HUES64 (cell line): ENCODE data around the gene RFC5.
"Not testable (repeated sequence)": the region's sequence is repeated elsewhere in the genome, so short reads cannot be mapped to it uniquely, and the experiment has no call there.

Source experiments
- H3K27ac ChIP-seq: 2 replicates; pipeline ENCODE4 v1.7.0; 2013; ENCODE audit warnings: low read depth, low read length, inconsistent platforms
- H3K27me3 ChIP-seq: 2 replicates; pipeline ENCODE4 v1.6.1; 2013; ENCODE audit warnings: mild to moderate bottlenecking, low read length; ENCODE audit not compliant: insufficient read depth
- H3K36me3 ChIP-seq: 2 replicates; pipeline ENCODE4 v1.6.1; 2013; ENCODE audit warnings: mild to moderate bottlenecking, low read length; ENCODE audit not compliant: insufficient read depth
- H3K4me1 ChIP-seq: 2 replicates; pipeline ENCODE4 v1.6.1; 2013; ENCODE audit warnings: mild to moderate bottlenecking, low read length, moderate library complexity; ENCODE audit not compliant: insufficient read depth
- H3K4me3 ChIP-seq: 2 replicates; pipeline ENCODE4 v1.5.1; 2013; ENCODE audit warnings: mild to moderate bottlenecking, low read length, moderate library complexity
- H3K9ac ChIP-seq: 2 replicates; pipeline ENCODE4 v1.6.1; 2013; ENCODE audit warnings: mild to moderate bottlenecking, low read depth, low read length
- H3K9me3 ChIP-seq: 2 replicates; pipeline ENCODE4 v1.6.1; 2013; ENCODE audit warnings: low read depth, low read length; ENCODE audit not compliant: insufficient read depth
- WGBS: fragments of 150-250, 120-280 bp; methylation state at CpG from one replicate; pipeline ENCODE4 v1.1.7; 2013; ENCODE audit warnings: missing lambda C conversion rate; 5-methylcytosine and 5-hydroxymethylcytosine counted together

Gene RFC5

GRCh38 chr12:117981267-117981666 lies 35.2 kb upstream of the RFC5 start:
- no peaks in the 10 kb centered on the region for H3K9me3 ChIP-seq
- no peaks in the 10 kb centered on the region for H3K4me1 ChIP-seq
- no peak overlapping the region for H3K4me3 ChIP-seq
- H3K9ac ChIP-seq, result no peak overlapping the region
- 86% methylated on average over 5 of the region's 5 CpGs for WGBS
- no peaks in the 10 kb centered on the region for H3K27me3 ChIP-seq
- H3K36me3 ChIP-seq, result no peaks in the 10 kb centered on the region
- H3K27ac ChIP-seq, result no peak overlapping the region

GRCh38 chr12:117985182-117985581 lies 31.3 kb upstream of the RFC5 start:
- Histone ChIP-seq H3K9me3 (no peaks in the 10 kb centered on the region), H3K4me3 (no peak overlapping the region), H3K9ac (no peak overlapping the region), H3K36me3 (no peaks in the 10 kb centered on the region), H3K27ac (no peak overlapping the region), H3K4me1 (no peaks in the 10 kb centered on the region; the same call in 1 of the 2 replicates), H3K27me3 (no peaks in the 10 kb centered on the region)
- WGBS, result 85% methylated on average over 2 of the region's 2 CpGs

GRCh38 chr12:117986705-117987469 lies 29.6 kb upstream of the RFC5 start:
- 92% methylated on average over 4 of the region's 4 CpGs for WGBS
- Histone ChIP-seq H3K9ac (no peak overlapping the region), H3K9me3 (no peaks in the 10 kb centered on the region), H3K27ac (no peak overlapping the region), H3K36me3 (no peaks in the 10 kb centered on the region), H3K4me1 (no peaks in the 10 kb centered on the region; the same call in 1 of the 2 replicates), H3K4me3 (no peak overlapping the region), H3K27me3 (no peaks in the 10 kb centered on the region)

GRCh38 chr12:117994551-117995438 lies 21.7 kb upstream of the RFC5 start:
- H3K27ac ChIP-seq, result no peak overlapping the region
- no peak overlapping the region for H3K9ac ChIP-seq
- H3K36me3 ChIP-seq, result no peaks in the 10 kb centered on the region
- WGBS, result 93% methylated on average over 3 of the region's 3 CpGs
- H3K4me3 ChIP-seq, result no peak overlapping the region
- H3K9me3 ChIP-seq, result no peaks in the 10 kb centered on the region
- H3K27me3 ChIP-seq, result no peaks in the 10 kb centered on the region
- H3K4me1 ChIP-seq, result no peaks in the 10 kb centered on the region

GRCh38 chr12:117998719-117999118 lies 17.8 kb upstream of the RFC5 start:
- H3K36me3 ChIP-seq, result no peaks in the 10 kb centered on the region
- no peak overlapping the region for H3K4me3 ChIP-seq
- H3K4me1 ChIP-seq, result no peaks in the 10 kb centered on the region
- H3K27me3 ChIP-seq, result no peaks in the 10 kb centered on the region
- H3K27ac ChIP-seq, result no peak overlapping the region
- H3K9me3 ChIP-seq, result no peaks in the 10 kb centered on the region
- 93% methylated on average over 2 of the region's 2 CpGs for WGBS
- no peak overlapping the region for H3K9ac ChIP-seq

GRCh38 chr12:117999806-118000205 lies 16.7 kb upstream of the RFC5 start:
- not testable (repeated sequence) for H3K9me3 ChIP-seq, H3K9ac ChIP-seq, H3K4me3 ChIP-seq, H3K4me1 ChIP-seq, H3K27me3 ChIP-seq, H3K27ac ChIP-seq, H3K36me3 ChIP-seq
- 83% methylated on average over 2 of the region's 2 CpGs for WGBS

GRCh38 chr12:118010903-118011302 lies 5.6 kb upstream of the RFC5 start:
- Histone ChIP-seq H3K27me3 (no peaks in the 10 kb centered on the region), H3K36me3 (no peaks in the 10 kb centered on the region), H3K9me3 (no peaks in the 10 kb centered on the region), H3K27ac (no peak overlapping the region), H3K9ac (no peak overlapping the region), H3K4me1 (peaks cover under 1% of the 10 kb centered on the region; the same call in 1 of the 2 replicates), H3K4me3 (no peak overlapping the region)
- WGBS, result 98% methylated on average over 3 of the region's 3 CpGs

GRCh38 chr12:118011377-118011776 lies 5.1 kb upstream of the RFC5 start:
- no peak overlapping the region for H3K9ac ChIP-seq
- no peak overlapping the region for H3K4me3 ChIP-seq
- no peaks in the 10 kb centered on the region for H3K36me3 ChIP-seq
- no peak overlapping the region for H3K27ac ChIP-seq
- 98% methylated on average over 3 of the region's 3 CpGs for WGBS
- H3K9me3 ChIP-seq, result no peaks in the 10 kb centered on the region
- peaks cover 4% of the 10 kb centered on the region; the same call in 1 of the 2 replicates for H3K4me1 ChIP-seq
- H3K27me3 ChIP-seq, result no peaks in the 10 kb centered on the region

- H3K4me3 ChIP-seq, result no peak overlapping the region
- H3K27ac ChIP-seq, result no peak overlapping the region
- H3K9me3 ChIP-seq, result no peaks in the 10 kb centered on the region
- peaks cover 4% of the 10 kb centered on the region; the same call in 1 of the 2 replicates for H3K4me1 ChIP-seq
- H3K9ac ChIP-seq, result no peak overlapping the region
- H3K27me3 ChIP-seq, result no peaks in the 10 kb centered on the region
- 92% methylated on average over 3 of the region's 3 CpGs for WGBS
- no peaks in the 10 kb centered on the region for H3K36me3 ChIP-seq
Measured at GRCh38 chr12:118011961-118012360, 4.5 kb upstream of the RFC5 start.

- Histone ChIP-seq H3K27ac (no peak overlapping the region), H3K27me3 (no peaks in the 10 kb centered on the region), H3K9ac (no peak overlapping the region), H3K36me3 (peaks cover 6% of the 10 kb centered on the region; the same call in 1 of the 2 replicates), H3K4me1 (peaks cover 4% of the 10 kb centered on the region; the same call in 1 of the 2 replicates), H3K4me3 (no peak overlapping the region), H3K9me3 (no peaks in the 10 kb centered on the region)
- 94% methylated on average over 3 of the region's 3 CpGs for WGBS
Measured at GRCh38 chr12:118013283-118013682, 3.2 kb upstream of the RFC5 start.

GRCh38 chr12:118015306-118015705 lies 1.2 kb upstream of the RFC5 start:
- no peak overlapping the region for H3K27ac ChIP-seq
- peaks cover 4% of the 10 kb centered on the region; the same call in 1 of the 2 replicates for H3K4me1 ChIP-seq
- no peak overlapping the region for H3K4me3 ChIP-seq
- 92% methylated on average over 2 of the region's 2 CpGs for WGBS
- no peaks in the 10 kb centered on the region for H3K27me3 ChIP-seq
- H3K9ac ChIP-seq, result no peak overlapping the region
- H3K36me3 ChIP-seq, result peaks cover 26% of the 10 kb centered on the region
- H3K9me3 ChIP-seq, result no peaks in the 10 kb centered on the region
